Activated naive CD4-positive, alpha-beta T cell treated with anti-CD3 and anti-CD28 coated beads, Interleukin-2, amount 10 ng/mL, durations not matched to agents 7 days and 5 days (primary cell): ENCODE measurements around the gene SMPD4.
"Not testable (repeated sequence)": the region's sequence is repeated elsewhere in the genome, so short reads cannot be mapped to it uniquely, and the experiment has no call there.

Source experiments
- CTCF ChIA-PET: fragments of 350-600 bp; sonication (Branson Sonifier 250); formaldehyde crosslinking; loops from one replicate; lab custom pipeline; 2021; ENCODE audit warnings: antibody characterized with exemption; lab: Charles Lee
- DNase-seq: peaks from one replicate; pipeline ENCODE4 v3.0.0-alpha.2; 2020
- H3K27ac Mint-ChIP-seq: one replicate; pipeline ENCODE4 v1.8.0; 2021; ENCODE audit warnings: mild to moderate bottlenecking, moderate library complexity, mixed read lengths
- H3K27me3 Mint-ChIP-seq: one replicate; pipeline ENCODE4 v1.8.0; 2021; ENCODE audit warnings: mild to moderate bottlenecking, mixed read lengths
- H3K36me3 Mint-ChIP-seq: one replicate; pipeline ENCODE4 v1.8.0; 2021; ENCODE audit warnings: mixed read lengths
- H3K4me1 Mint-ChIP-seq: one replicate; pipeline ENCODE4 v1.8.0; 2021; ENCODE audit warnings: mixed read lengths
- H3K4me3 Mint-ChIP-seq: one replicate; pipeline ENCODE4 v1.8.0; 2021; ENCODE audit warnings: mild to moderate bottlenecking, moderate library complexity, mixed read lengths
- H3K9me3 Mint-ChIP-seq: one replicate; pipeline ENCODE4 v1.8.0; 2021; ENCODE audit warnings: mixed read lengths

Gene SMPD4

GRCh38 chr2:130143266-130144039 is 37.9 kb downstream of the SMPD4 start:
- H3K27ac Mint-ChIP-seq, DNase-seq, H3K9me3 Mint-ChIP-seq, H3K36me3 Mint-ChIP-seq, CTCF ChIA-PET: not testable (repeated sequence)
- peak overlapping the region; percentile 66 for H3K4me3 Mint-ChIP-seq
- H3K27me3 Mint-ChIP-seq: peaks cover 47% of the 10 kb centered on the region
- H3K4me1 Mint-ChIP-seq: peaks cover 17% of the 10 kb centered on the region

DNA sequence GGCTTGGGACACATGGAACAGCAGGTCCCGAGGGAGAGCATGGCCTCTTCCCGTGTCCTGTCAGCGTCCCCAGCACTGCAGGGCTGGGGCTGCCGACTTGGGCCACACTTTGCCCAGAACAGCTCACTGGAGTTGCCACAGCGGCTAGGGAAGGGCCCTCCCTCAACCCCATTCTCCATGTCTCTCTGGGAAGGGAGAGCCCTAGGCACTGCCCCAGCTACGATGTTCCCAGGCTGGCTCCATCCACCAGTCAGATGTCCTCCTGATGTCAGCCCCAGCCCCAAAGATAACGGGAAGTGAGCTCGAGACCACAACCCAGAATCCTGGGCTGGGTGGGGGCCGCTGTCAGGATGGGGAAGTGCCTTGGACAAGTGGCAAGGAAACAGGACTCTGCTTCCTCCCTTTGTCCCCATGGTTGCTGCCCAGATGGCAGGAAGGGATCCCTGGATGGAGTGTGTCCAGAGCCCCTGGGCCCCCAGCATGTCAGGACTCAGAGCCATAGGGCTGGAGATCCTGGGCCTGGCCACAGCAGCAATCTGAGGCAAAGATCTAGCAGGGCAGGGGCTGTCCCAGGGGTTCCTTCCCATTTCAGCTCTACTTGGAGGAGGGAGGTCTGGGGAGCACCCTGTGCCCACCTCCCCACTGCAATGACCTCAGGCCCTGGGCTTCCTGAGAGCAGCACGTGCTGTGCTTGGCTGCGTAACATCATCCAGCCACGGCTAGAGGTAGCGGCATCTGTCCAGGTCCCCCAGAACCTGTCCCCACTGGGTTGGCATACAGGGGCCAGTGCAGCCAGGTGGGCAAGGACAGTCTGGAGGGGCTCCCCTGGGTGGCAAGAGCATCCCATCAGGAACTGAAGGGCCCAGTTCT is 38.8 kb downstream of the SMPD4 start:
- CTCF ChIA-PET: not testable (repeated sequence)

DNA sequence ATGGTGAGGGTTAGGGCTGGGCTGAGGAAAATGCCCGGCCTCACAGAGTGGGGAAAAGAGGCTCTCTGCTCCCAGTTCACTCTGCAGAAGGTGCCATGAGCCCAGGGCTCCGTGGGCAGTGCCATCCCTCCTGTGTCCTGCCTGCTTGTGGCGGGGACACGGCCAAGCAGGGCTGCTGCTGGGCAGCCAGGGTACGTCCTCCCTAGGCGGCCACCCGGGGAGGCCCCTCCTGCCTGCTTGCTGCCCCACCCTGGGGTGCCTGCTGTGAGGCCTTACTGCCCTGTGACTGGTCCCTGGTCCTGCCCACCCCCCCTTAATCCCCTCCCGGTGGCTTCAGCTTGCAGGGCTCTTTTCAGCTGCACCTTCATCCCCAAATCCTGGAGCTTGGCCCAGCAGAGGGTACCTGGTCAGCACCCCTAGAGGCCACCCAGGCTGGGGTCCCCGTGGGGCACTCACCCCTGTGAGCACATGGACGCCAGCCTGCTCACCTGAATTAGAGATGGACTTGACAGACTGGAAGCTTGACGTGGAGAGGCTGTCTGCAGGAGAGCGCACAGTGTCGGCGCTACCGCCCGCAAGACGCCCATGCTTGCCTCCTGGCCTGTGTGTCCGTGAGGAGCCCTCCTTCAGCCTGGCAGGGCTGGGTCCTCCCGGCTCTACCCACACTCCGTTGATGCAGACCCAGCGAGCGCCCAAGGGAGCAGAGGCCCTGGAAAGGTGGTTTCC is 39.6 kb downstream of the SMPD4 start:
- DNase-seq, CTCF ChIA-PET, H3K9me3 Mint-ChIP-seq, H3K4me3 Mint-ChIP-seq, H3K27ac Mint-ChIP-seq, H3K36me3 Mint-ChIP-seq: not testable (repeated sequence)
- Mint-ChIP-seq H3K4me1 (peaks cover 16% of the 10 kb centered on the region), H3K27me3 (peaks cover 36% of the 10 kb centered on the region)

More for the DNA sequence above, 38.8 kb downstream of the SMPD4 start:
- Mint-ChIP-seq H3K4me3 (peak overlapping the region; percentile 18), H3K27me3 (peaks cover 44% of the 10 kb centered on the region), H3K4me1 (peaks cover 16% of the 10 kb centered on the region)
- H3K9me3 Mint-ChIP-seq, DNase-seq, H3K27ac Mint-ChIP-seq, H3K36me3 Mint-ChIP-seq: not testable (repeated sequence)

- CTCF ChIA-PET, DNase-seq, H3K27ac Mint-ChIP-seq, H3K9me3 Mint-ChIP-seq, H3K36me3 Mint-ChIP-seq, H3K4me3 Mint-ChIP-seq: not testable (repeated sequence)
- peaks cover 31% of the 10 kb centered on the region for H3K27me3 Mint-ChIP-seq
- peaks cover 16% of the 10 kb centered on the region for H3K4me1 Mint-ChIP-seq
These were observed 40.4 kb downstream of the SMPD4 start for GRCh38 chr2:130141002-130141401.

DNA sequence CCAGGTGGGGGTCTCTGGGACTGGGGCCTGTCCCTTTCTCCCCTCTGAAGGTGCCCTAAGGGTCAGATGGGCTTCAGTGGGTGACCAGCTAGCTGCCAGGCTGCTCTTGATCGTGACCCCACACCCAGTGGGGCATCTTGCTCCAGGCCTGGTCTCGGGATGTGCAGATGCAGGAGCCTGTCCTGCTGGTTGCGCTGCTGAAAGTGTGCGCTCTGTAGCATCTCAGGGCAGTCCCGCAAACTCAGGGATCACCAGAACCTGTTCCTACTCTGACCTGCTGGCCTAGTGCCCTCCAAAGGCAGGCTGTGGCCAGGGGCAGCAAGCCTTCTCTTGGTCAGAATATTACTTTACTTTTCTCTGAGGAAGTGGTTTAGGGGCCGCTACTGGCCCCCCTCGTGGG is 40.9 kb downstream of the SMPD4 start:
- DNase-seq, H3K36me3 Mint-ChIP-seq, CTCF ChIA-PET, H3K9me3 Mint-ChIP-seq, H3K4me3 Mint-ChIP-seq, H3K27ac Mint-ChIP-seq: not testable (repeated sequence)
- Mint-ChIP-seq H3K27me3 (peaks cover 31% of the 10 kb centered on the region), H3K4me1 (peaks cover 16% of the 10 kb centered on the region)

DNA sequence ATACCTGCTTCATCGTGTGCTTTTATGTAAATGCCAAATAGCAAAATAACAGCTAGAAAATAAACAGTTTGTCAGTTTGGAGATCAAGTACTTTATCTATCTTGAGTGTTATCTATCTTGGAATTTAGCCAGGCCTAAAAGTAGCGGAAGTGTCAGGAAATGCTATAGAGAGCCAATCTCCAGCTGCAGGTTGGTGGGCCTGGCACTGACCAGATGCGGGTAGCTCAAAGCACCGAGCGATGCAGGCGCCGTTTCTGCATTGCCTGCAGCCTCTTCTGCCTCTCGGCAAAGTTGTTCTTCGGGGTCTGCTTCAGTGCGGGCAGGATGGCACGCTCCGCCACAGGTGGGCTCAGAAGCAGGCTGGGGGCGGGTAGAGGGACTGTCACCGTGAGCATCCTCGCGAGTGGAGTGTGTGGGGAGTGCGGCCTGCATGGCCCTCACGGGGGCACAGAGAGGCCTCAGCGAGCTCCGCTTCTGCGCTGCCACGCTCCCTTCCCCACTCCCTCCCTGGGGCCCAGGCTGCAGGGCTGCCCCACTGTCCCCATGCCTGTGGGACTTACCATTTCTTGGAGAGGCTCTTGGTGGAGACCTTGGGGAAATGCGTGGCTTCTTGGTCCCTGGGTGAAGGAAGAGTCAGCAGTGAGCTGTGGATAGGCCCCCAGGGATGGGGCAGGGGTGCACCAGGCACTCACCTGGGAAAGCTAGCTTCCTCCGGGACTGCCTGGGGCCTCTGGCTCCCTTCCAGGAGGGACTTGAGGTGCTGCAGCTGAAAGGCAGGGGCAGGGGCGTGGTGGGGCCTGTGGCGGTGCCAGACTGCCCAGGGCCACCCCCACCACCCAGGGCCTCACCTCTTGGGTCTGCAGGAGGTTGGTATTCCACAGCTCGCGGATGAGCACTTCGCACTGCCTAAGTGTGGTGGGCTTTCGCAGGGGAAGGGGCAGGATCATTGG is 41.8 kb downstream of the SMPD4 start:
- H3K27ac Mint-ChIP-seq, CTCF ChIA-PET, H3K9me3 Mint-ChIP-seq, H3K4me3 Mint-ChIP-seq, DNase-seq, H3K36me3 Mint-ChIP-seq: not testable (repeated sequence)
- Mint-ChIP-seq H3K27me3 (peaks cover 22% of the 10 kb centered on the region), H3K4me1 (peaks cover 14% of the 10 kb centered on the region)

DNA sequence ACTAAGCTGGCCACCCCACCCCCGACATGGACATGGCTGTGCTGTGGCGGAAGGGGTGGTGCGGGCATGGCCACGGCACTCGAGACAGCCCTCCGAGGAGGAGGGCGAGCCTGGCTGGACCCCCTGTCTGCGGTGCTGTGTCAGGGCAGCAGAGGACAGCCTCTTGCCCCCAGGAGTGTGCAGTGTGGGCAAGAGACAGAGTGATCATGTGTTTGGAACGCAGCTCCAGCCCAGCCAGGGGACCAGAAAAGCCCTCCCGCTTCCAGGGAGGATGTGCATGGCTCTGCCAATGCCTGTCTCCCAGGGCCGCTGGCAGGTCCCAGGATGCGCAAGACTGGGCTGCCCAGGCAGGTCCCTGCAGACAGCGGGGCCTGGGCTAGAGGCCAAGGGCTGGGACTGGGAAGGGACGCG is 42.6 kb downstream of the SMPD4 start:
- H3K36me3 Mint-ChIP-seq, H3K4me3 Mint-ChIP-seq, H3K4me1 Mint-ChIP-seq, H3K9me3 Mint-ChIP-seq, CTCF ChIA-PET, H3K27ac Mint-ChIP-seq, DNase-seq: not testable (repeated sequence)
- peaks cover 14% of the 10 kb centered on the region for H3K27me3 Mint-ChIP-seq

DNA sequence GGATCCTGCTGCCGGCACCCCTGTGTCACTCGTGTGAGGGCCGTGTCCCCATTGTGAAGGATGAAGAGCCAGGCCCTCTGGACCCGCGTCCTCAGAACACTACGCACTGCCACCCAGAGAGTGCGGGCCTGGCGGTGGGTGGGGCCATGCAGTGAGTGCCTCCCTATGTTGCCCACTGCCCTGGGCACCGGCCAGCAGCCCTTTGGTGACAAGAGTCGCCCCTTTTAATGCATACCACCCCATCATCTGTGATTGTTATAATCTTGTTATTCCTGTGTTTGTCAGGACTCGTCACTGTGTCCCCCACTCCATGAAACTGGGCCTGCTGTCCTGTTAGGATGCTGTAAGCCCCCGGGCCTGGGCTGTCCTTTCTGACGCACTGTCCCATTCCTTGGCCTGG is 43.1 kb downstream of the SMPD4 start:
- H3K4me1 Mint-ChIP-seq, H3K4me3 Mint-ChIP-seq, DNase-seq, CTCF ChIA-PET, H3K27me3 Mint-ChIP-seq, H3K9me3 Mint-ChIP-seq, H3K36me3 Mint-ChIP-seq, H3K27ac Mint-ChIP-seq: not testable (repeated sequence)

DNA sequence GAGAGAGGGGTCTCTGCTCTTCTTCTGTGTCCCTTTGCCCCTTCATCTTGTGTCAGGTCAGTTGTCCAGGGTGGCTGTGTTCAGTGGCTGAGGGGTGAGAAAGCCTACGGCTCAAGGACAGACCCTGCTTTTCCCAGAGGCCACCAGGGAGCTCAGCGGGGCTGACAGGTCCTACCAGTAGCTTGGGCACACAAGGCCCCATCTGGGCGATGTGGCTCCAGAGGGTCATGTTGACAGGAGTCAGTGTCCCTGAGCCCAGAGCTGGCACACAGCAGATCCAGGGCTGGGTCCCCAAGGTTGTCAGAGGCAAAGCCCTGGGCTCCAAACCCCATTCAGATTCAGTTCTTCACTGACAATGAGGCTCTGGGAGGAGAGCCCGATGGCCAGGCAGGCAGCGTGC is 44.3 kb downstream of the SMPD4 start:
- H3K9me3 Mint-ChIP-seq, H3K27ac Mint-ChIP-seq, CTCF ChIA-PET, H3K4me1 Mint-ChIP-seq, H3K27me3 Mint-ChIP-seq, H3K36me3 Mint-ChIP-seq, H3K4me3 Mint-ChIP-seq, DNase-seq: not testable (repeated sequence)

GRCh38 chr2:130136546-130136945 is 44.9 kb downstream of the SMPD4 start:
- H3K27ac Mint-ChIP-seq, H3K4me1 Mint-ChIP-seq, H3K9me3 Mint-ChIP-seq, H3K27me3 Mint-ChIP-seq, DNase-seq, H3K4me3 Mint-ChIP-seq, CTCF ChIA-PET, H3K36me3 Mint-ChIP-seq: not testable (repeated sequence)

GRCh38 chr2:130135692-130136541 is 45.5 kb downstream of the SMPD4 start:
- H3K4me3 Mint-ChIP-seq: no peak overlapping the region
- peak; percentile 10 for DNase-seq
- no peak overlapping the region for H3K27ac Mint-ChIP-seq
- no peaks in the 10 kb centered on the region for H3K36me3 Mint-ChIP-seq
- H3K4me1 Mint-ChIP-seq: peaks cover 2% of the 10 kb centered on the region
- H3K27me3 Mint-ChIP-seq: no peaks in the 10 kb centered on the region
- H3K9me3 Mint-ChIP-seq: no peaks in the 10 kb centered on the region
- CTCF ChIA-PET: no interaction called here

GRCh38 chr2:130129120-130129829 is 52.1 kb downstream of the SMPD4 start, which contains the start of gene POTEF:
TSS of gene POTEF (minus strand) at chr2:130129222. CDS start at chr2:130120515, 8,707 bp downstream.
- CTCF ChIA-PET, H3K4me3 Mint-ChIP-seq, H3K27me3 Mint-ChIP-seq, H3K27ac Mint-ChIP-seq, H3K9me3 Mint-ChIP-seq, DNase-seq, H3K4me1 Mint-ChIP-seq, H3K36me3 Mint-ChIP-seq: not testable (repeated sequence)
